ENCODE data around the gene PYM1. TPM values are rescaled to one million over a fixed set of nuclear protein-coding genes. Genes with fewer than 3 reads are reported as not detected.
"Not testable (repeated sequence)": the region's sequence is repeated elsewhere in the genome, so short reads cannot be mapped to it uniquely, and the experiment has no call there.

The PYM1 gene
- total RNA-seq, 4 donors from 2014 or later = 24.2 to 29.5 (median 26.7) TPM

- intact Hi-C loops (cut with DNase I) = no loop called here
- no peaks in the 10 kb centered on the region for H3K4me1 ChIP-seq
- H3K9me3 ChIP-seq = peaks cover 0 to 4% (median 0%) of the 10 kb centered on the region in 4 donors
- no peak overlapping the region for H3K27ac ChIP-seq (replicated peaks in 1 of 4)
- H3K4me3 ChIP-seq = no peak overlapping the region
- DNase-seq (ENCODE audit: extremely low spot score) = no peak
- WGBS = 43% methylated on average over 2 of the region's 2 CpGs
- TF ChIP-seq CTCF (IDR thresholded peaks at IDR 0.05) (no peak), POLR2AphosphoS5 (IDR thresholded peaks at IDR 0.05) (no peak), EP300 (IDR thresholded peaks at IDR 0.05) (no peak), POLR2A (IDR thresholded peaks at IDR 0.05; ENCODE audit: low read depth) (no peak)
- H3K36me3 ChIP-seq = no peaks in the 10 kb centered on the region
- H3K27me3 ChIP-seq = no peaks in the 10 kb centered on the region
These were observed 53.3 kb downstream of the PYM1 start for GRCh38 chr12:55874443-55874842.

GRCh38 chr12:55866454-55867004, 61.2 kb downstream of the PYM1 start:
- 92% methylated on average over 3 of the region's 3 CpGs for WGBS
- intact Hi-C loops (cut with DNase I); H3K36me3 ChIP-seq; H3K9me3 ChIP-seq; H3K27me3 ChIP-seq; DNase-seq (ENCODE audit: extremely low spot score); H3K4me1 ChIP-seq; H3K4me3 ChIP-seq; H3K27ac ChIP-seq (replicated peaks in 1 of 4): not testable (repeated sequence)

- H3K27ac ChIP-seq (replicated peaks in 1 of 4) = no peak overlapping the region
- 90% methylated on average over 2 of the region's 2 CpGs for WGBS
- no peak for DNase-seq (ENCODE audit: extremely low spot score)
- H3K36me3 ChIP-seq = no peaks in the 10 kb centered on the region
- peaks cover 0 to 9% (median 6%) of the 10 kb centered on the region in 4 donors for H3K9me3 ChIP-seq
- intact Hi-C loops (cut with DNase I) = no loop called here
- H3K27me3 ChIP-seq = no peaks in the 10 kb centered on the region
- TF ChIP-seq POLR2A (IDR thresholded peaks at IDR 0.05; ENCODE audit: low read depth) (no peak), CTCF (IDR thresholded peaks at IDR 0.05) (no peak)
- H3K4me3 ChIP-seq = no peak overlapping the region
- no peaks in the 10 kb centered on the region for H3K4me1 ChIP-seq
These were observed 62.4 kb downstream of the PYM1 start for GRCh38 chr12:55865327-55865726.

DNA sequence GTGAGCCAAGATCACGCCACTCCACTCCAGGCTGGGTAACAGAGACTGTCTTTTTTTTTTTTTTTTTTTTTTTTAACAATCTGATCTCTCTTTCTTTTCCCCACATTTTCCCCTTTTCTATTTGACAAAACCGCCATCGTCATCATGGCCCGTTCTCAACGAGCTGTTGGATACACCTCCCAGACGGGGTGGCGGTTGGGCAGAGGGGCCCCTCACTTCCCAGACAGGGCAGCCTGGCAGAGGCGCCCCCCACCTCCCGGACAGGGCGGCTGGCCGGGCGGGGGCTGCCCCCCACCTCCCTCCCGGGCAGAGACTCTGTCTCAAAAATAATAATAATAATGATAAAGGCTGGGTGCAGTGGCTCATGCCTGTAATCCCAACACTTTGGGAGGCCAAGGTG, 64.8 kb downstream of the PYM1 start:
- H3K27me3 ChIP-seq; H3K9me3 ChIP-seq; H3K27ac ChIP-seq (replicated peaks in 1 of 4); intact Hi-C loops (cut with DNase I); H3K4me1 ChIP-seq; DNase-seq (ENCODE audit: extremely low spot score); H3K36me3 ChIP-seq; H3K4me3 ChIP-seq: not testable (repeated sequence)
- WGBS = 97% methylated on average over 13 of the region's 13 CpGs

DNA sequence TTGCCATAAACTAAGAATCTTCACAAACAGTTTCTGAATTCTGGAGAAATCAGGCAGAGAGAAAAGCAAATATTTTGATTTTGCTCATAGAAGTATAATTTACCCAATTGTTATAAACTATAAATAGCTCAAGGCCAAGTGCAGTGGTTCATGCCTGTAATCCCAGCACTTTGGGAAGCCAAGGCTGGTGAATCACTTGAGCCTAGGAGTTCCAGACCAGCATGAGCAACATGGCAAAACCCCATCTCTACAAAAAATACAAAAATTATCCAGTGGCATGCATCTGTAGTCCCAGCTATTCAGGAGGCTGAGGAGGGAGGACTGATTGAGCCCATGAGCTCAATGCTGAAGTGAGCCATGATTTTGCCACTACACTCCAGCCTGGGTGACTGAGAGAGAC, 65.4 kb downstream of the PYM1 start:
- intact Hi-C loops (cut with DNase I) = no loop called here
- H3K4me3 ChIP-seq = no peak overlapping the region
- H3K27ac ChIP-seq (replicated peaks in 1 of 4) = no peak overlapping the region
- H3K27me3 ChIP-seq = no peaks in the 10 kb centered on the region
- H3K4me1 ChIP-seq = no peaks in the 10 kb centered on the region
- no peaks in the 10 kb centered on the region for H3K36me3 ChIP-seq
- TF ChIP-seq CTCF (IDR thresholded peaks at IDR 0.05) (no peak), POLR2AphosphoS5 (IDR thresholded peaks at IDR 0.05) (no peak), EP300 (IDR thresholded peaks at IDR 0.05) (no peak), POLR2A (IDR thresholded peaks at IDR 0.05; ENCODE audit: low read depth) (no peak)
- peaks cover 0 to 9% (median 6%) of the 10 kb centered on the region in 4 donors for H3K9me3 ChIP-seq
- no peak for DNase-seq (ENCODE audit: extremely low spot score)

DNA sequence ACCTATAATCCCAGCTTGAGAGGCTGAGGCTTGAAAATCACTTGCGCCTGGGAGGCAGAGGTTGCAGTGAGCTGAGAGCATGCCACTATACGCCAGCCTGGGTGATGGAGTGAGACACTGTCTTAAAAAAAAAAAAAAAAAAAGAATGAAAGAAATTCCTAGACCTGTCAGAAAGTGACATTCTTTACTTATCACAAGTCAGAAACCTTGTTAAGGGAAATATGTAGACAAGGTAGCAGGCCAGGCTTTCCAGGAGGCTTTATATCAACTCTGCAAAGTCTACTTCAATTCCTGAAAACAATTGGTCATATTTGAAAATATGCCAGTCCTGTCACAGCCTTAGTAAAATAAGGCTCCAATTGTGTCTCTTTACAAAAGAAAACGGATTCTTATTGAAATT, 65.8 kb downstream of the PYM1 start:
- H3K4me1 ChIP-seq = no peaks in the 10 kb centered on the region
- H3K9me3 ChIP-seq = peaks cover 0 to 9% (median 6%) of the 10 kb centered on the region in 4 donors
- WGBS = 92% methylated on average over 3 of the region's 3 CpGs
- no peak for DNase-seq (ENCODE audit: extremely low spot score)
- no peaks in the 10 kb centered on the region for H3K27me3 ChIP-seq
- no peaks in the 10 kb centered on the region for H3K36me3 ChIP-seq
- no peak for TF ChIP-seq POLR2A (IDR thresholded peaks at IDR 0.05; ENCODE audit: low read depth)
- no peak for TF ChIP-seq POLR2AphosphoS5 (IDR thresholded peaks at IDR 0.05)
- TF ChIP-seq EP300 (IDR thresholded peaks at IDR 0.05) = no peak
- TF ChIP-seq CTCF (IDR thresholded peaks at IDR 0.05) = no peak
- H3K27ac ChIP-seq (replicated peaks in 1 of 4) = no peak overlapping the region
- intact Hi-C loops (cut with DNase I) = no loop called here
- H3K4me3 ChIP-seq = no peak overlapping the region
